Body of pancreas (tissue), 4 donors: ENCODE measurements around the gene NOA1.

Experiments used
- POLR2A ChIP-seq, 3 donors: fragments of 450-650 bp; IDR thresholded peaks; one replicate each; pipeline ENCODE4 v1.6.1; 2016; ENCODE audit warnings: antibody characterized with exemption in 3 of 3, mild to moderate bottlenecking in 2 of 3
- TF ChIP-seq, protein P1 (sequence below), 7 experiments: fragments of 450-650 bp in 4 of 7; fragments of 200-600 bp in 3 of 7; sonication (generic) in 3 of 7; IDR thresholded peaks; one replicate each; pipeline ENCODE4 v1.5.1; 2016 to 2019; ENCODE audit warnings: antibody characterized with exemption in 7 of 7

DNA sequence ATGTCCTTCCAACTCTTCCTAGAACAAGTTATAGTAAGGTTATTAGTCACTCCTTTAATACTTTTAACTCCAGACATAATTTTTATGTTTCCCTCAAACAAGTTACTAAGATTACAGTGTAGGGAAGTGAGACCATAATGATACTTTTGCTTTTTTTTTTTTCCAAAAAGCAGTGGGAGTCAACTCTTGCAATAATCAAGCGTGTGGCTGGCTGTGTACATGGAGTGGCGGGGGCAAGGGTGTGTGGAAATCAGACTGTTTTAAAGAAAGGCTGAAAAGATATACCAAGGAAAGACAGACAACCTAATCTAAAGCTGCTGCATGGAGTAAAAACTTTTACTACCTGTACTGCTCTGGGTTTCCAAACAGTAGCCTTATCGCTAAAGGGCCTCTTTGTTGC lies 4.1 kb downstream of the NOA1 start:
- TF ChIP-seq, protein P1, sequence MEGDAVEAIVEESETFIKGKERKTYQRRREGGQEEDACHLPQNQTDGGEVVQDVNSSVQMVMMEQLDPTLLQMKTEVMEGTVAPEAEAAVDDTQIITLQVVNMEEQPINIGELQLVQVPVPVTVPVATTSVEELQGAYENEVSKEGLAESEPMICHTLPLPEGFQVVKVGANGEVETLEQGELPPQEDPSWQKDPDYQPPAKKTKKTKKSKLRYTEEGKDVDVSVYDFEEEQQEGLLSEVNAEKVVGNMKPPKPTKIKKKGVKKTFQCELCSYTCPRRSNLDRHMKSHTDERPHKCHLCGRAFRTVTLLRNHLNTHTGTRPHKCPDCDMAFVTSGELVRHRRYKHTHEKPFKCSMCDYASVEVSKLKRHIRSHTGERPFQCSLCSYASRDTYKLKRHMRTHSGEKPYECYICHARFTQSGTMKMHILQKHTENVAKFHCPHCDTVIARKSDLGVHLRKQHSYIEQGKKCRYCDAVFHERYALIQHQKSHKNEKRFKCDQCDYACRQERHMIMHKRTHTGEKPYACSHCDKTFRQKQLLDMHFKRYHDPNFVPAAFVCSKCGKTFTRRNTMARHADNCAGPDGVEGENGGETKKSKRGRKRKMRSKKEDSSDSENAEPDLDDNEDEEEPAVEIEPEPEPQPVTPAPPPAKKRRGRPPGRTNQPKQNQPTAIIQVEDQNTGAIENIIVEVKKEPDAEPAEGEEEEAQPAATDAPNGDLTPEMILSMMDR (IDR thresholded peaks at IDR 0.05) = no peak
- no peak for TF ChIP-seq POLR2A (IDR thresholded peaks at IDR 0.05)
